Measurements from ENCODE around the gene B4GALT2.

Gene B4GALT2

GRCh38 chr1:44031252-44032169 is 52.5 kb downstream of the B4GALT2 start, which contains the start of gene SLC6A9:
TSS of gene SLC6A9 (minus strand) at chr1:44031462. CDS start at chr1:44024277, 7,185 bp downstream.
- no peak for DNase-seq

GRCh38 chr1:44032170-44032790 is 53.3 kb downstream of the B4GALT2 start:
- DNase-seq, result no peak

- no peak for DNase-seq
These were observed 54.1 kb downstream of the B4GALT2 start for GRCh38 chr1:44033041-44033575.

GRCh38 chr1:44033756-44034155 is 54.7 kb downstream of the B4GALT2 start:
- no peak for DNase-seq

GRCh38 chr1:44034423-44034822 is 55.4 kb downstream of the B4GALT2 start:
- DNase-seq, result no peak

GRCh38 chr1:44034976-44035716 is 56.1 kb downstream of the B4GALT2 start:
- DNase-seq, result no peak

GRCh38 chr1:44035726-44036408 is 56.9 kb downstream of the B4GALT2 start:
- DNase-seq, result no peak

GRCh38 chr1:44036409-44037139 is 57.6 kb downstream of the B4GALT2 start:
- peak; percentile 74 for DNase-seq

GRCh38 chr1:44037154-44037553 is 58.1 kb downstream of the B4GALT2 start:
- no peak for DNase-seq

- DNase-seq, result no peak
These were observed 60.1 kb downstream of the B4GALT2 start for GRCh38 chr1:44038876-44039657.

GRCh38 chr1:44040418-44040817 is 61.4 kb downstream of the B4GALT2 start:
- DNase-seq, result no peak

Measured in CD4-positive, alpha-beta T cell treated with Interleukin-10 for 1 hour (primary cell).